Stimulated activated CD8-positive, alpha-beta memory T cell treated with anti-CD3 and anti-CD28 coated beads, Interleukin-4, amount 100 ng/mL, for 4 hours (primary cell): ENCODE data around the gene SPRYD3.
A peak's percentile ranks its signal among the peaks of the same experiment; 100 is the strongest.
"Not testable (repeated sequence)": the region's sequence is repeated elsewhere in the genome, so short reads cannot be mapped to it uniquely, and the experiment has no call there.

Source experiments
- DNase-seq, 2 donors: peaks; one replicate each; pipeline ENCODE4 v3.0.0-alpha.2; 2020; ENCODE audit warnings: low read depth in 2 of 2, low spot score in 1 of 2

SPRYD3 gene

GRCh38 chr12:53101931-53102781 is 23.0 kb upstream of the SPRYD3 start:
- DNase-seq = no peak

GRCh38 chr12:53101266-53101665 is 22.1 kb upstream of the SPRYD3 start:
- DNase-seq = no peak

- DNase-seq = no peak
These were observed 21.4 kb upstream of the SPRYD3 start for GRCh38 chr12:53100466-53101151.

- peak; percentile 70 to 89 for DNase-seq
These were observed 20.1 kb upstream of the SPRYD3 start for GRCh38 chr12:53099071-53099882.

- DNase-seq = no peak
These were observed 19.3 kb upstream of the SPRYD3 start for GRCh38 chr12:53098354-53098981.

GRCh38 chr12:53097564-53098353 is 18.6 kb upstream of the SPRYD3 start, which contains the start of gene IGFBP6:
IGFBP6 (plus strand) TSS chr12:53097667; CDS start chr12:53097718, 51 bp downstream.
- DNase-seq = no peak

GRCh38 chr12:53097207-53097563 is 18.0 kb upstream of the SPRYD3 start:
- DNase-seq = no peak

- DNase-seq = no peak
These were observed 17.6 kb upstream of the SPRYD3 start for GRCh38 chr12:53096759-53097158.

GRCh38 chr12:53096089-53096741 is 17.0 kb upstream of the SPRYD3 start:
- no peak for DNase-seq

GRCh38 chr12:53095596-53095895 is 16.4 kb upstream of the SPRYD3 start:
- DNase-seq = not testable (repeated sequence)

- not testable (repeated sequence) for DNase-seq
These were observed 15.8 kb upstream of the SPRYD3 start for GRCh38 chr12:53094796-53095595.

- DNase-seq = no peak
These were observed 15.2 kb upstream of the SPRYD3 start for GRCh38 chr12:53094394-53094787.

- DNase-seq = no peak
These were observed 14.7 kb upstream of the SPRYD3 start for GRCh38 chr12:53093777-53094393.

GRCh38 chr12:53091756-53092155 is 12.6 kb upstream of the SPRYD3 start:
- DNase-seq = no peak

GRCh38 chr12:53090554-53090953 is 11.4 kb upstream of the SPRYD3 start:
- DNase-seq = no peak

GRCh38 chr12:53090105-53090504 is 10.9 kb upstream of the SPRYD3 start:
- DNase-seq = no peak

- DNase-seq = no peak
These were observed 7.2 kb upstream of the SPRYD3 start for GRCh38 chr12:53086361-53086760.

- no peak for DNase-seq
These were observed 3.5 kb upstream of the SPRYD3 start for GRCh38 chr12:53082637-53083175.
